Measurements from ENCODE around the gene AVP.
"Not testable (repeated sequence)": the region's sequence is repeated elsewhere in the genome, so short reads cannot be mapped to it uniquely, and the experiment has no call there.

- TF ChIP-seq POLR2A, CTCF (IDR thresholded peaks at IDR 0.05): not testable (repeated sequence)
Observed at GRCh38 chr20:3075315-3075714, 9.2 kb downstream of the AVP start.
